Type B pancreatic cell (in vitro differentiated cells): ENCODE results near the gene ZNHIT1. TPM values are rescaled to one million over a fixed set of nuclear protein-coding genes. Genes with fewer than 3 reads are reported as not detected.
"Not testable (repeated sequence)": the region's sequence is repeated elsewhere in the genome, so short reads cannot be mapped to it uniquely, and the experiment has no call there.

Source experiments
- DNase-seq: peaks from one replicate; pipeline ENCODE4 v3.0.0; 2021; ENCODE audit warnings: mixed read lengths; ENCODE audit not compliant: unreplicated experiment; ENCODE audit errors: extremely low spot score
- H3K27ac Mint-ChIP-seq: 2 replicates; pipeline ENCODE4 v1.8.0; 2021; ENCODE audit warnings: mild to moderate bottlenecking, mixed read lengths
- H3K27me3 Mint-ChIP-seq: 2 replicates; pipeline ENCODE4 v1.8.0; 2021; ENCODE audit warnings: mixed read lengths
- H3K36me3 Mint-ChIP-seq: 2 replicates; pipeline ENCODE4 v1.8.0; 2021; ENCODE audit warnings: mixed read lengths
- H3K4me1 Mint-ChIP-seq: one replicate; pipeline ENCODE4 v1.8.0; 2021; ENCODE audit warnings: mixed read lengths; ENCODE audit not compliant: unreplicated experiment
- H3K4me3 Mint-ChIP-seq: 2 replicates; pipeline ENCODE4 v1.8.0; 2021; ENCODE audit warnings: mild to moderate bottlenecking, mixed read lengths
- H3K9me3 Mint-ChIP-seq: 2 replicates; pipeline ENCODE4 v1.8.0; 2021; ENCODE audit warnings: mixed read lengths
- CTCF ChIP-seq: fragments of 200-600 bp; sonication (generic); conservative IDR thresholded peaks from 2 replicates; pipeline ENCODE4 v1.5.0; 2021; ENCODE audit warnings: antibody characterized with exemption, mild to moderate bottlenecking
- total RNA-seq: library from RNA; stranded (reverse); gene quantifications from 2 replicates; pipeline ENCODE4 v1.2.1, GENCODE V29; 2021; ENCODE audit warnings: low replicate concordance

ZNHIT1 gene
- total RNA-seq, 1 donor from 2014 or later, result 61.1 TPM

- Mint-ChIP-seq H3K27ac (no peak overlapping the region), H3K4me1 (peaks cover 3% of the 10 kb centered on the region), H3K27me3 (peaks cover 27% of the 10 kb centered on the region), H3K9me3 (no peaks in the 10 kb centered on the region), H3K4me3 (no peak overlapping the region), H3K36me3 (no peaks in the 10 kb centered on the region)
- no peak for TF ChIP-seq CTCF
- no peak for DNase-seq
Measured at GRCh38 chr7:101195884-101196283, 22.1 kb upstream of the ZNHIT1 start.

- H3K27me3 Mint-ChIP-seq, result peaks cover 39% of the 10 kb centered on the region
- peaks cover 5% of the 10 kb centered on the region for H3K4me1 Mint-ChIP-seq
- no peak for DNase-seq
- no peak for TF ChIP-seq CTCF
- no peak overlapping the region for H3K4me3 Mint-ChIP-seq
- H3K27ac Mint-ChIP-seq, result no peak overlapping the region
- H3K9me3 Mint-ChIP-seq, result no peaks in the 10 kb centered on the region
- H3K36me3 Mint-ChIP-seq, result no peaks in the 10 kb centered on the region
Measured at GRCh38 chr7:101197991-101198390, 20.0 kb upstream of the ZNHIT1 start.

GRCh38 chr7:101198476-101198875 is 19.5 kb upstream of the ZNHIT1 start:
- H3K9me3 Mint-ChIP-seq, result no peaks in the 10 kb centered on the region
- no peaks in the 10 kb centered on the region for H3K36me3 Mint-ChIP-seq
- H3K27ac Mint-ChIP-seq, result no peak overlapping the region
- H3K4me3 Mint-ChIP-seq, result no peak overlapping the region
- peaks cover 42% of the 10 kb centered on the region for H3K27me3 Mint-ChIP-seq
- TF ChIP-seq CTCF, result no peak
- no peak for DNase-seq
- H3K4me1 Mint-ChIP-seq, result peaks cover 5% of the 10 kb centered on the region

DNA sequence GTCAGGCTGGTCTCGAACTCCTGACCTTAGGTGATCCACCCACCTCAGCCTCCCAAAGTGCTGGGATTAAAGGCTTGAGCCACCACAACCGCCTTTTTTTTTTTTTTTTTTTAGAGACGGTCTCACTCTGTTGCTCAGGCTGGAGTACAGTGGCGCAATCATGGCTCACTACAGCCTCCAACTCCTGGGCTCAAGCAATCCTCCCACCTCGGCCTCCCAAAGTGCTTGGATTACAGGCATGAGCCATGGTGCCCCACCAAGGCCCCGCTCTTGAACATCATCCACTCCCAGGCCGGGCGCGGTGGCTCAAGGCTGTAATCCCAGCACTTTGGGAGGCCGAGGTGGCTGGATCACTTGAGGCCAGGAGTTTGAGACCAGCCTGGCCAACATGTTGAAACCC is 18.4 kb upstream of the ZNHIT1 start:
- not testable (repeated sequence) for DNase-seq, H3K4me3 Mint-ChIP-seq, H3K9me3 Mint-ChIP-seq, H3K27ac Mint-ChIP-seq, H3K36me3 Mint-ChIP-seq, H3K4me1 Mint-ChIP-seq
- H3K27me3 Mint-ChIP-seq, result peaks cover 52% of the 10 kb centered on the region

DNA sequence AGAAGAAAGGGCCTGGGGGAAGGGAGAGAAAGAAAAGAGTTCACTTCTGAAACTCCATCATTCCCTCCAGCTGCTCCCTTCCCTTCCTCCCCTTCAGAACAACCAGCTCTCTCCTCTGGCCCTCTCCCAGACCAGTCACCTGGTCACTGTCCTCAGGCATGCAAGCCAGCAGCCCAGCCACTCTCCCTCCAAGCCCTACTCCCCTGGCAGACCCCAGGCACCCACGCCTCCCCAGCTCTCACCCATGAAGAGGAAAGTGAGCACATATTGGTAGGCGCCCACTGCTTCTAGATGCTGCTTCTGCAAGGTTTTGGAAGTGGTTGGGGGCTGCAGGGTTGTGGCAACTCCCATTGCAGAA is 17.5 kb upstream of the ZNHIT1 start:
- H3K4me1 Mint-ChIP-seq, result peaks cover 5% of the 10 kb centered on the region
- no peak for DNase-seq
- H3K9me3 Mint-ChIP-seq, result no peaks in the 10 kb centered on the region
- TF ChIP-seq CTCF, result no peak
- H3K27me3 Mint-ChIP-seq, result peaks cover 47% of the 10 kb centered on the region
- H3K4me3 Mint-ChIP-seq, result peak overlapping the region; percentile 11
- no peaks in the 10 kb centered on the region for H3K36me3 Mint-ChIP-seq
- no peak overlapping the region for H3K27ac Mint-ChIP-seq

- peaks cover 47% of the 10 kb centered on the region for H3K27me3 Mint-ChIP-seq
- H3K4me3 Mint-ChIP-seq, result peak within 1 kb of the TSS; percentile 11
- no peak for TF ChIP-seq CTCF
- H3K36me3 Mint-ChIP-seq, result no peaks in the 10 kb centered on the region
- peaks cover 5% of the 10 kb centered on the region for H3K4me1 Mint-ChIP-seq
- H3K27ac Mint-ChIP-seq, result peak within 1 kb of the TSS; percentile 21
- no peaks in the 10 kb centered on the region for H3K9me3 Mint-ChIP-seq
- DNase-seq, result no peak
Measured at GRCh38 chr7:101200862-101201599, 16.9 kb upstream of the ZNHIT1 start, which contains the start of gene MOGAT3. MOGAT3 (minus strand) TSS chr7:101201036; CDS start chr7:101200854, 182 bp downstream.
